GM23248 (cell line): ENCODE measurements around the gene OMG.

Experiments used
- EZH2 ChIP-seq: fragments of 200-600 bp; sonication (generic); IDR thresholded peaks from 2 replicates; pipeline ENCODE4 v1.6.1; 2018; ENCODE audit warnings: antibody characterized with exemption, mild to moderate bottlenecking; ENCODE audit not compliant: insufficient read depth, poor library complexity, severe bottlenecking
- EZH2phosphoT487 ChIP-seq: fragments of 200-600 bp; sonication (generic); IDR thresholded peaks from 2 replicates; pipeline ENCODE4 v1.6.1; 2018; ENCODE audit warnings: antibody characterized with exemption, moderate library complexity, mild to moderate bottlenecking, low read depth; ENCODE audit not compliant: insufficient read depth

GRCh38 chr17:31318851-31319661, 22.0 kb upstream of the OMG start:
- TF ChIP-seq EZH2 (no peak), EZH2phosphoT487 (no peak)
